NCI-H2107 treated with DMSO at 0.1 percent for 48 hours (cell line): ENCODE results near the gene OLFML2A.
A peak's percentile ranks its signal among the peaks of the same experiment; 100 is the strongest.
"Not testable (repeated sequence)": the region's sequence is repeated elsewhere in the genome, so short reads cannot be mapped to it uniquely, and the experiment has no call there.

ENCODE experiments used
- DNase-seq: peaks from one replicate; lab custom pipeline; 2025; ENCODE audit not compliant: unreplicated experiment; lab: John Stamatoyannopoulos, UW

OLFML2A gene

GRCh38 chr9:124776954-124777648 lies at the start of gene OLFML2A:
TSS of gene OLFML2A (plus strand) at chr9:124777133. CDS start at chr9:124777271, 138 bp downstream.
- DNase-seq, result no peak

GRCh38 chr9:124730772-124731171 lies 46.2 kb upstream of the OLFML2A start:
- DNase-seq, result no peak

DNA sequence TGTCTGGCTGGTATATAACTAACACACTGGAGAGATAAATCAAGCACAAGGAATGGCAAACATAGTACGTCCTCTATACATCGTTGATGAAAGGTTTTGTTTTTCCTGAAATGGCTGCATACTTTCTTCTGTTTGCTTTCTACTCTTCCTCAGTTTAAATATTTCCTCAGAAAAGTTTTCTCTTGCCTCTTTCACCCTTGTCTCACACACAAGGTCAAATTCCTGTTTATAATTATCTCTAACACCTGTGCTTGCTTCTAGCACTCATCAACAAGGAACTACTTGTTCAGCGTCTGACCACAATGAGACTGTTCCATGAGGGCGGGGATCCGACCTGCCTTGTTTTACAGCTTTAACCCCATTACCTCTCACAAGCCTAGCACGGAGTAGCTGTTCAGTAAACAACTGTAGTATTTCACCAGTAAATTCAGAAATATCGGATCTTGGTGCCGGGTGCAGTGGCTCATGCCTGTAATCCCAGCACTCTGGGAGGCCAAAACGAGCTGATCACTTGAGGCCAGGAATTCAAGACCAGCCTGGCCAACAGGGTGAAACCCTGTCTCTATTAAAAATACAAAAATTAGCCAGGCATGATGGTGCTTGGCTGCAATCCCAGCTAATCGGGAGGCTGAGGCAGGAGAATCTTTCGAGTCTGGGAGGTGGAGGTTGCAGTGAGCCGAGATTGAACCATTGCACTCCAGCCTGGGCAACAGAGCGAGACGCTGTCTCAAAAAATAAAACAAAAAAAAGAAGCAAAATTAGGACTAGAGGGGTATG lies 42.8 kb upstream of the OLFML2A start:
- DNase-seq, result peak; percentile 28

- not testable (repeated sequence) for DNase-seq
Observed at GRCh38 chr9:124734741-124735083, 42.2 kb upstream of the OLFML2A start.

DNA sequence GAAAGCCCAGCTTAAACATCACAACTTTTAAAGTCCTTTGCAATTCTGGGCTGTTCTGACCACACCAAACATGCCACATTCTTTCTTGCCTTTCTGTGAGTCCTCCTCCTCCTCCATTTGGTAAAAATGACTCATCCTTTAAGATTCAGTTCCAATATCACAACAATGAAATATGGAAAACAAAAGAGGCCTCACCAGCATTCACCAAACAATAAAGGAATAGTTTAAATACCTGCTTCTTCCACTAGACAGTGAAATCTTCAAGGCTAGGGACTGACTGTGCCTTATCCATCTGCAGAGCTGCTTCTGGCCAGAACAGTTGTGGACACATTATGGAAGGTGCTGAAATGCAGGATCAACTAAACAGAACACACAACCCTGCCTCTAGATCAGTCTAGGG lies 41.8 kb upstream of the OLFML2A start:
- no peak for DNase-seq

GRCh38 chr9:124738075-124738474 lies 38.9 kb upstream of the OLFML2A start:
- not testable (repeated sequence) for DNase-seq

DNA sequence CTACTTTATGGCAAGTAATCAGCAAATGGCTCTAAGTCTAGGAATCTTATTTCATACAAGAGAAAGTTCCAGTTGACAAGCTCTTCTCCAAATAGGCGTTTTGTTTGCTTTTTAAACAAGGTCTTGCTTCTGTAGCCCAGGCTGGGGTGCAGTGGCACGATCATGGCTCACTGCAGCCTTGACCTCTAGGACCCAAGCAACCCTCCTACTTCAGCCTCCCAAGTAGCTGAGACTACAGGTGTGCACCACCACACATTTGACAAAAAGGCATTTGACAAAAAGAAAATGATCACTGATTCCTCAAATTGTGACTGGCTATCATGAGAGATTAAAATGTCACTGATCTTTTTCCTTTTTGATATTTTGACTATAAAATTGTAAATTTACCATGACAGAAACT lies 37.6 kb upstream of the OLFML2A start:
- no peak for DNase-seq

GRCh38 chr9:124741149-124741548 lies 35.8 kb upstream of the OLFML2A start:
- DNase-seq, result no peak

GRCh38 chr9:124741662-124742061 lies 35.3 kb upstream of the OLFML2A start:
- no peak for DNase-seq

- peak; percentile 48 for DNase-seq
Observed at GRCh38 chr9:124742940-124743339, 34.0 kb upstream of the OLFML2A start.

GRCh38 chr9:124743686-124744348 lies 33.1 kb upstream of the OLFML2A start:
- DNase-seq, result no peak

DNA sequence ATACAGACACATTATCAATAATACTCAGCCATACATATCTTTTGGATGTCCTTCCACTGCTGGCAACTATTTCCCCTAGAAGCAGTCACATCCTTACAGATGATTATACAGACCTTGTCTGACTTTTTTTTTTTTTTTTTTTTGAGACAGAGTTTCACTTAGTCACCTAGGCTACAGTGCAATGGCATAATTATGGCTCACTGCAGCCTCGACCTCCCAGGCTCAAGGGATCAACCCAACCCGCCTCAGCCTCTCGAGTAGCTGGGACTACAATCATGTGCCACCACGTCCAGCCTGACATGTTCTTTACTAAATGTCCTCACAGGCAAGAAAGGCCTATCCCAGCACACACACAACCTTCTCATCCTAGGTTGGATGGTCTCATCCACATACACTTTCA lies 29.9 kb upstream of the OLFML2A start:
- no peak for DNase-seq

GRCh38 chr9:124749284-124749683 lies 27.6 kb upstream of the OLFML2A start:
- no peak for DNase-seq

DNA sequence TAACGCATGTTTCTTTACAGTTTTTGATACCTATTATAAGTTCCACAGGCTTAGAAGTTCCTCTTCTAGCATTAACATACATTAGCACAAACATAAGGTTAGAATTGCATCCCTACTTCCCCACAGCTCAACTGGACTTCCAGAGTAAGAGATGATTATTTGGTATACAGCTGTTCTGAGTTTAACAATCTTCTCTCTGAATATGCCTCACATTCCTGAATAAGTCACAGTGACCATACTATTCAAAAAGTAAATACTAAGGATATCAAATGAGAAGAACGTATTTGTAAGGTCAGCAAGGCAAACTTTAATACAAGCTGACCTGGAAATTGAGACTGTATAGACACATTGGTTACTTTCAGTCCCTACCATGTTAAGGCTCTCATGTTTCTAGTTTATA lies 27.2 kb upstream of the OLFML2A start:
- DNase-seq, result no peak

- DNase-seq, result no peak
Observed at GRCh38 chr9:124752967-124753366, 24.0 kb upstream of the OLFML2A start.

GRCh38 chr9:124754289-124754688 lies 22.6 kb upstream of the OLFML2A start:
- no peak for DNase-seq

- DNase-seq, result no peak
Observed at GRCh38 chr9:124755061-124755460, 21.9 kb upstream of the OLFML2A start.

GRCh38 chr9:124756011-124756410 lies 20.9 kb upstream of the OLFML2A start:
- DNase-seq, result no peak

- no peak for DNase-seq
Observed at GRCh38 chr9:124757616-124758015, 19.3 kb upstream of the OLFML2A start.

DNA sequence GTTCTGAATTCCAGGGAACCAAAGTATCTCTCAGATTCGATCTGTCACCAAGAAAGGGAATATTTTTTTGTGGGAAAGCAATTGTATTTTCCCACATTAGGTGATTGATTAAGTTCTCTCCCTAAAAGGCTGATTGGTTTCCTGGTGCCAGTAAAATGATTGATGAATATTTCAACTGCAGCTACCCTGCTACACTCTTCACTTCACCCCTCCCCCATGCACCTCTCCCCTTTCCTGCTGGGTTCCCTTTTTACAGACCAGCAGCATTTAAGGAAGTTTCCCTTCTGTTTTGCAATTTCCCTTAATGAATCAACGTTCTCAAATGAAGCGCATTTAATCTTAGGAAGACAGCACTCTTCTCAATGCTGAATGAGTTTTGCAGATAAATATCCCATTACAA lies 18.9 kb upstream of the OLFML2A start:
- DNase-seq, result no peak

GRCh38 chr9:124758691-124759090 lies 18.2 kb upstream of the OLFML2A start:
- no peak for DNase-seq

DNA sequence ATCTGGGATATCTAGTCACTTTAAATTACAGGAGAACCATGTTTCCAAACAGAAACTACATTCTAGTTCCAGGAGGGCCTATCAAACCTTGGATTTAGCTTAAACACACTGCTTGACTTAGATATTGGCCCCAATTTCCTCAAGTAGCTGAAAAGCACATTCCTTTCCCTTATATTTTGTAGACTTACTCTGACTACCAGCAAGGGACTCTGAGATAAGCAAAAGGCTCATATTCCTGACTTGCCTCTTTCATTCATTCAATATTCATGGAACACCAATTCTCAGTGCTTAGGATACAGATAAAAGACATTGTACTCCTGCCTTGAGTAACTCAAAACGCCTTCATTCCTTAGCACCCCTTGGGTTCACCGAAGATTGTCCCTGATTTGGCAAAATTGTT lies 17.6 kb upstream of the OLFML2A start:
- no peak for DNase-seq
